A673 (cell line): Measurements from ENCODE around the gene LHFPL6.

Source experiments
- EZH2 ChIP-seq: fragments of 200-600 bp; sonication (generic); IDR thresholded peaks from 2 replicates; pipeline ENCODE4 v1.6.1; 2017; ENCODE audit warnings: borderline replicate concordance, low read depth, mild to moderate bottlenecking, mixed read lengths, antibody characterized with exemption, low read length; ENCODE audit not compliant: poor library complexity, severe bottlenecking
- TF ChIP-seq, protein P1 (sequence below): fragments of 300-800, 200-600 bp; sonication (generic); conservative IDR thresholded peaks from 2 replicates; pipeline ENCODE4 v1.5.1; 2017; ENCODE audit warnings: low read depth, mild to moderate bottlenecking, antibody characterized with exemption, low read length, moderate library complexity, mixed read lengths

DNA sequence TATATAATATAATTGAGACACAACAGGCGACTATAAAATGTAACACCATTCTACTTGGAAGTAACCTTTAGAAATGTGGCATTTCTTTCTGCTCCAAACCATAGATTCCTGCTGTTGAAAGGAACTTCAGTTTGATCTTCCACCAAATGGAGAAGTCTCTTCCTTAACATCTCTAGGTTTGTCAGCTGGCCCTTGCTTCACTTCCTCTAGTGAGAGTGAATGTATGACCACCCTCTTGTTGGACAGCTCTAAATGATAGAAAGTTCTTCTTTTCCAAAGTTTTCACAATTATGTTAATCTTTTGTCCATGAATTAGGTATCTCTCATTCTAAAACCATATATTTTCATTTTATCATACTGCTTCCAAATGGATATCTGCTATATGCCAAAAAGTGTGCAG lies 38.7 kb upstream of the LHFPL6 start:
- TF ChIP-seq EZH2, result no peak
- TF ChIP-seq, protein P1, sequence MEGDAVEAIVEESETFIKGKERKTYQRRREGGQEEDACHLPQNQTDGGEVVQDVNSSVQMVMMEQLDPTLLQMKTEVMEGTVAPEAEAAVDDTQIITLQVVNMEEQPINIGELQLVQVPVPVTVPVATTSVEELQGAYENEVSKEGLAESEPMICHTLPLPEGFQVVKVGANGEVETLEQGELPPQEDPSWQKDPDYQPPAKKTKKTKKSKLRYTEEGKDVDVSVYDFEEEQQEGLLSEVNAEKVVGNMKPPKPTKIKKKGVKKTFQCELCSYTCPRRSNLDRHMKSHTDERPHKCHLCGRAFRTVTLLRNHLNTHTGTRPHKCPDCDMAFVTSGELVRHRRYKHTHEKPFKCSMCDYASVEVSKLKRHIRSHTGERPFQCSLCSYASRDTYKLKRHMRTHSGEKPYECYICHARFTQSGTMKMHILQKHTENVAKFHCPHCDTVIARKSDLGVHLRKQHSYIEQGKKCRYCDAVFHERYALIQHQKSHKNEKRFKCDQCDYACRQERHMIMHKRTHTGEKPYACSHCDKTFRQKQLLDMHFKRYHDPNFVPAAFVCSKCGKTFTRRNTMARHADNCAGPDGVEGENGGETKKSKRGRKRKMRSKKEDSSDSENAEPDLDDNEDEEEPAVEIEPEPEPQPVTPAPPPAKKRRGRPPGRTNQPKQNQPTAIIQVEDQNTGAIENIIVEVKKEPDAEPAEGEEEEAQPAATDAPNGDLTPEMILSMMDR, result no peak
